H9 (cell line): ENCODE measurements around the gene SCT. TPM values are rescaled to one million over a fixed set of nuclear protein-coding genes. Genes with fewer than 3 reads are reported as not detected.

ENCODE experiments used
- DNase-seq: peaks from one replicate; pipeline ENCODE4 v3.0.0-alpha.2; 2017
- H2AFZ ChIP-seq: one replicate; pipeline ENCODE4 v1.6.1; 2013; ENCODE audit warnings: mild to moderate bottlenecking, low read length, control low read depth, moderate library complexity
- H2AK5ac ChIP-seq: 2 replicates; pipeline ENCODE4 v1.6.1; 2013; ENCODE audit warnings: low read length, control low read depth, mixed read lengths; ENCODE audit not compliant: insufficient read length
- H2BK120ac ChIP-seq: one replicate; pipeline ENCODE4 v1.6.1; 2013; ENCODE audit warnings: low read depth, mild to moderate bottlenecking, low read length, control low read depth, inconsistent platforms; ENCODE audit not compliant: poor library complexity, severe bottlenecking
- H2BK12ac ChIP-seq: 2 replicates; pipeline ENCODE4 v1.6.1; 2013; ENCODE audit warnings: low read length, control low read depth, mixed read lengths, low read depth; ENCODE audit not compliant: insufficient read length
- H2BK15ac ChIP-seq: 2 replicates; pipeline ENCODE4 v1.6.1; 2013; ENCODE audit warnings: low read depth, low read length, control low read depth
- H2BK20ac ChIP-seq: one replicate; pipeline ENCODE4 v1.6.1; 2013; ENCODE audit warnings: low read depth, mild to moderate bottlenecking, low read length, control low read depth, inconsistent platforms; ENCODE audit not compliant: poor library complexity, severe bottlenecking
- H2BK5ac ChIP-seq: 2 replicates; pipeline ENCODE4 v1.6.1; 2013; ENCODE audit warnings: low read length, control low read depth, mixed read lengths; ENCODE audit not compliant: insufficient read length
- H3K14ac ChIP-seq: 2 replicates; pipeline ENCODE4 v1.6.1; 2013; ENCODE audit warnings: low read length, control low read depth; ENCODE audit not compliant: insufficient read depth
- H3K18ac ChIP-seq: 2 replicates; pipeline ENCODE4 v1.6.1; 2013; ENCODE audit warnings: low read depth, mild to moderate bottlenecking, mixed read lengths, low read length, control low read depth; ENCODE audit not compliant: insufficient read length
- H3K23ac ChIP-seq: 2 replicates; pipeline ENCODE4 v1.6.1; 2013; ENCODE audit warnings: low read length, control low read depth, mixed read lengths, low read depth; ENCODE audit not compliant: insufficient read length
- H3K23me2 ChIP-seq: 2 replicates; pipeline ENCODE4 v1.6.1; 2013; ENCODE audit warnings: low read depth, mild to moderate bottlenecking, mixed read lengths, low read length, control low read depth; ENCODE audit not compliant: insufficient read length, poor library complexity, severe bottlenecking
- H3K27ac ChIP-seq: 2 replicates; pipeline ENCODE4 v1.5.1; 2013; ENCODE audit warnings: low read length, control low read depth, mixed read lengths, low read depth; ENCODE audit not compliant: insufficient read length
- H3K27me3 ChIP-seq: 2 replicates; pipeline ENCODE4 v1.6.1; 2013; ENCODE audit warnings: low read length, control low read depth, inconsistent platforms; ENCODE audit not compliant: insufficient read depth
- H3K4ac ChIP-seq: 2 replicates; pipeline ENCODE4 v1.6.1; 2013; ENCODE audit warnings: low read depth, mild to moderate bottlenecking, control low read depth, inconsistent platforms, low read length, moderate library complexity
- H3K4me1 ChIP-seq: 2 replicates; pipeline ENCODE4 v1.6.1; 2013; ENCODE audit warnings: low read length, control low read depth, inconsistent platforms; ENCODE audit not compliant: insufficient read depth
- H3K4me2 ChIP-seq: 2 replicates; pipeline ENCODE4 v1.6.1; 2013; ENCODE audit warnings: low read length, control low read depth, mixed read lengths; ENCODE audit not compliant: insufficient read length, insufficient read depth
- H3K56ac ChIP-seq: 2 replicates; pipeline ENCODE4 v1.6.1; 2013; ENCODE audit warnings: low read depth, mild to moderate bottlenecking, mixed read lengths, low read length, control low read depth; ENCODE audit not compliant: insufficient read length
- H3K79me1 ChIP-seq: 2 replicates; pipeline ENCODE4 v1.6.1; 2013; ENCODE audit warnings: low read depth, mild to moderate bottlenecking, moderate library complexity, low read length, control low read depth, inconsistent platforms; ENCODE audit not compliant: insufficient read depth, poor library complexity, severe bottlenecking
- H3K79me2 ChIP-seq: 2 replicates; pipeline ENCODE4 v1.6.1; 2013; ENCODE audit warnings: low read length, control low read depth, inconsistent platforms; ENCODE audit not compliant: insufficient read depth
- H3K9ac ChIP-seq: 2 replicates; pipeline ENCODE4 v1.6.1; 2013; ENCODE audit warnings: low read length, control low read depth, mixed read lengths; ENCODE audit not compliant: insufficient read length; ENCODE audit errors: extremely low read depth
- H3K9me3 ChIP-seq: one replicate; pipeline ENCODE4 v1.6.1; 2013; ENCODE audit warnings: low read depth, low read length, inconsistent platforms; ENCODE audit not compliant: control insufficient read depth
- H3T11ph ChIP-seq: one replicate; pipeline ENCODE4 v1.6.1; 2013; ENCODE audit warnings: mild to moderate bottlenecking, low read length, control low read depth, inconsistent platforms
- H4K20me1 ChIP-seq: one replicate; pipeline ENCODE4 v1.6.1; 2013; ENCODE audit not compliant: control insufficient read depth, insufficient read length, insufficient read depth
- H4K5ac ChIP-seq: 2 replicates; pipeline ENCODE4 v1.6.1; 2013; ENCODE audit warnings: low read depth, mild to moderate bottlenecking, mixed read lengths, low read length, control low read depth; ENCODE audit not compliant: insufficient read length
- H4K8ac ChIP-seq: replicated peaks from 2 replicates; pipeline ENCODE4 v1.6.1; 2013; ENCODE audit warnings: low read length, control low read depth, mixed read lengths, low read depth; ENCODE audit not compliant: insufficient read length
- H4K91ac ChIP-seq: 2 replicates; pipeline ENCODE4 v1.6.1; 2013; ENCODE audit warnings: low read depth, mild to moderate bottlenecking, moderate library complexity, mixed read lengths, low read length, control low read depth; ENCODE audit not compliant: insufficient read length
- H3K27ac Mint-ChIP-seq, 3 experiments: 2 replicates in 2 of 3; 3 replicates in 1 of 3; pipeline ENCODE4 v1.8.0; 2020 to 2021; ENCODE audit warnings: mixed read lengths in 3 of 3, mild to moderate bottlenecking in 1 of 3, moderate library complexity in 1 of 3
- H3K27me3 Mint-ChIP-seq: 2 replicates; pipeline ENCODE4 v1.8.0; 2021; ENCODE audit warnings: low read depth, mild to moderate bottlenecking, moderate library complexity, mixed read lengths
- H3K36me3 Mint-ChIP-seq, 3 experiments: 2 replicates in 2 of 3; 3 replicates in 1 of 3; pipeline ENCODE4 v1.8.0; 2020 to 2021; ENCODE audit warnings: low read depth in 3 of 3, mixed read lengths in 3 of 3; ENCODE audit not compliant: insufficient read depth in 1 of 3
- H3K4me1 Mint-ChIP-seq, 2 experiments: 2 replicates each; pipeline ENCODE4 v1.8.0; 2020; ENCODE audit warnings: mixed read lengths in 2 of 2
- H3K4me3 Mint-ChIP-seq, 2 experiments: 2 replicates in 1 of 2; 3 replicates in 1 of 2; pipeline ENCODE4 v1.8.0; 2020 to 2021; ENCODE audit warnings: mild to moderate bottlenecking in 2 of 2, mixed read lengths in 2 of 2, moderate library complexity in 1 of 2
- H3K9me3 Mint-ChIP-seq, 2 experiments: 2 replicates in 1 of 2; 3 replicates in 1 of 2; pipeline ENCODE4 v1.8.0; 2020; ENCODE audit warnings: mild to moderate bottlenecking in 2 of 2, mixed read lengths in 2 of 2, moderate library complexity in 1 of 2
- WGBS: extraction: QIAGEN DNeasy Blood & Tissue Kit; methylation state at CpG from one replicate; pipeline ENCODE4 v1.1.7; 2013; ENCODE audit warnings: missing lambda C conversion rate, low lambda C conversion rate, mixed read lengths; ENCODE audit not compliant: insufficient read length; ENCODE audit errors: extremely low coverage; 5-methylcytosine and 5-hydroxymethylcytosine counted together
- total RNA-seq: library from RNA; stranded (reverse); gene quantifications from 2 replicates; pipeline ENCODE4 v1.2.1, GENCODE V29; 2021
- TF ChIP-seq, protein P1 (sequence below): fragments of 200-600 bp; sonication (generic); conservative IDR thresholded peaks from 3 replicates; pipeline ENCODE4 v1.8.0; 2021; ENCODE audit warnings: antibody characterized with exemption, mild to moderate bottlenecking

Gene SCT
- total RNA-seq, 1 experiment from 2014 or later, result 1.8 TPM

DNA sequence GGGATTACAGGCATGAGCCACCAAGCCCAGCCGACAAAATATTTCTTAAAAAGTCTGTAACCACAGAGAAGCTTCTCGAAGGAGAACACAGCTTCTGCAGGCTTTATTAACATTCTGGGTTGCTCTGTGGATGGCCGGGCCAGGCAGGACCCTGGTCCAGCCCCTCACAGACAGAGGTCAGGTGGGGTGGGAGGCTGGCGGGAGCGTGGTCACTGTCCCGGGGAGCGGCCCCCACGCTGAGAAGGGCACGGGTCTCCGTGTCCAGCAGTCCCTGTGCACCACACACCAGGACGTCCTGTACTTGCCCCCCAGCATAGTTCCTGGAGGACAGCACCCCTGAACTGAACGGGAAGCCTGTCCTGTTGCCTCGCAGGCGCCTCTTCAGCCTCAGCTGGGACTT, 29.4 kb upstream of the SCT start:
- no peaks in the 10 kb centered on the region for H4K20me1 ChIP-seq
- no peak overlapping the region for H3K27ac Mint-ChIP-seq
- H3K79me2 ChIP-seq, result no peaks in the 10 kb centered on the region
- H3K27me3 ChIP-seq, result no peaks in the 10 kb centered on the region
- H4K91ac ChIP-seq, result no peak overlapping the region
- H3K23ac ChIP-seq, result no peak overlapping the region
- H3K36me3 Mint-ChIP-seq, result peaks cover 14 to 51% (median 21%) of the 10 kb centered on the region in 3 experiments; a peak in 6 of 7 replicates
- TF ChIP-seq, protein P1, sequence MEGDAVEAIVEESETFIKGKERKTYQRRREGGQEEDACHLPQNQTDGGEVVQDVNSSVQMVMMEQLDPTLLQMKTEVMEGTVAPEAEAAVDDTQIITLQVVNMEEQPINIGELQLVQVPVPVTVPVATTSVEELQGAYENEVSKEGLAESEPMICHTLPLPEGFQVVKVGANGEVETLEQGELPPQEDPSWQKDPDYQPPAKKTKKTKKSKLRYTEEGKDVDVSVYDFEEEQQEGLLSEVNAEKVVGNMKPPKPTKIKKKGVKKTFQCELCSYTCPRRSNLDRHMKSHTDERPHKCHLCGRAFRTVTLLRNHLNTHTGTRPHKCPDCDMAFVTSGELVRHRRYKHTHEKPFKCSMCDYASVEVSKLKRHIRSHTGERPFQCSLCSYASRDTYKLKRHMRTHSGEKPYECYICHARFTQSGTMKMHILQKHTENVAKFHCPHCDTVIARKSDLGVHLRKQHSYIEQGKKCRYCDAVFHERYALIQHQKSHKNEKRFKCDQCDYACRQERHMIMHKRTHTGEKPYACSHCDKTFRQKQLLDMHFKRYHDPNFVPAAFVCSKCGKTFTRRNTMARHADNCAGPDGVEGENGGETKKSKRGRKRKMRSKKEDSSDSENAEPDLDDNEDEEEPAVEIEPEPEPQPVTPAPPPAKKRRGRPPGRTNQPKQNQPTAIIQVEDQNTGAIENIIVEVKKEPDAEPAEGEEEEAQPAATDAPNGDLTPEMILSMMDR, result no peak
- H2BK15ac ChIP-seq, result no peak overlapping the region
- no peaks in the 10 kb centered on the region for H3K4me1 ChIP-seq
- no peaks in the 10 kb centered on the region for H3K9me3 Mint-ChIP-seq
- no peak overlapping the region for H2AK5ac ChIP-seq
- no peak overlapping the region for H3K27ac ChIP-seq
- no peaks in the 10 kb centered on the region for H3K4me1 Mint-ChIP-seq
- no peak overlapping the region for H3K4me2 ChIP-seq
- no peak overlapping the region for H2BK20ac ChIP-seq
- H3K56ac ChIP-seq, result no peak overlapping the region
- H3T11ph ChIP-seq, result no peak overlapping the region
- H4K8ac ChIP-seq, result no peak overlapping the region
- no peak overlapping the region for H2BK5ac ChIP-seq
- no peak overlapping the region for H3K18ac ChIP-seq
- no peak for DNase-seq
- WGBS, result no CpG with 5 or more reads among the region's 14 CpGs
- no peak overlapping the region for H2AFZ ChIP-seq
- H3K23me2 ChIP-seq, result no peaks in the 10 kb centered on the region
- H3K27me3 Mint-ChIP-seq, result no peaks in the 10 kb centered on the region
- H3K4ac ChIP-seq, result no peak overlapping the region
- no peak overlapping the region for H2BK120ac ChIP-seq
- no peak overlapping the region for H4K5ac ChIP-seq
- H2BK12ac ChIP-seq, result no peak overlapping the region
- H3K79me1 ChIP-seq, result no peaks in the 10 kb centered on the region
- no peak overlapping the region for H3K14ac ChIP-seq
- no peaks in the 10 kb centered on the region for H3K9me3 ChIP-seq
- no peak overlapping the region for H3K4me3 Mint-ChIP-seq
- no peak overlapping the region for H3K9ac ChIP-seq
